ENCODE measurements around the gene DSN1.

DSN1 gene

GRCh38 chr20:36745234-36745926, 28.2 kb downstream of the DSN1 start:
- WGBS (ENCODE audit: insufficient coverage) = 8% methylated on average over 41 of the region's 44 CpGs
- Histone ChIP-seq H3K4me1 (ENCODE audit: control extremely low read depth in 1 of 4, control insufficient read depth in 4 of 4, insufficient read depth in 4 of 4, low read length in 3 of 4) (peaks cover 0 to 14% (median 8%) of the 10 kb centered on the region in 4 experiments), H3K27ac (ENCODE audit: insufficient read depth in 1 of 2, low read depth in 1 of 2, low read length in 2 of 2, poor library complexity in 1 of 2, severe bottlenecking in 2 of 2) (no peak overlapping the region), H3K36me3 (ENCODE audit: control insufficient read depth in 4 of 4, insufficient read depth in 4 of 4, low read length in 3 of 4) (no peaks in the 10 kb centered on the region), H3K9me3 (ENCODE audit: control extremely low read depth in 1 of 5, control insufficient read depth in 4 of 5, insufficient read depth in 2 of 5, low read depth in 1 of 5, low read length in 4 of 5) (no peaks in the 10 kb centered on the region), H3K27me3 (replicated peaks in 2 of 5; ENCODE audit: control insufficient read depth in 4 of 5, insufficient read depth in 5 of 5, low read length in 4 of 5) (no peaks in the 10 kb centered on the region), H3K4me3 (ENCODE audit: control insufficient read depth in 1 of 7, extremely low read depth in 1 of 7, insufficient read depth in 4 of 7, low read depth in 2 of 7, low read length in 6 of 7) (peak overlapping the region; percentile 45 to 86 (median 74))
- CTCF ChIA-PET = interaction anchor here (0.6 to 1.9 kb wide), 9 partner anchors 9 to 140 kb away, joined by 3 to 11 read pairs (median 3); partner anchors contain the start of gene RAB5IF
- peak in 2 of 3 donors; percentile 53 to 64 for DNase-seq
- POLR2A ChIA-PET = interaction anchor here (1.2 kb wide), 1 partner anchor 140 kb away, joined by 6 read pairs; the partner anchor contains the start of gene RAB5IF

GRCh38 chr20:36744764-36745191, 28.8 kb downstream of the DSN1 start:
- no peaks in the 10 kb centered on the region for H3K36me3 ChIP-seq (ENCODE audit: control insufficient read depth in 4 of 4, insufficient read depth in 4 of 4, low read length in 3 of 4)
- no peaks in the 10 kb centered on the region for H3K9me3 ChIP-seq (ENCODE audit: control extremely low read depth in 1 of 5, control insufficient read depth in 4 of 5, insufficient read depth in 2 of 5, low read depth in 1 of 5, low read length in 4 of 5)
- WGBS (ENCODE audit: insufficient coverage) = 63% methylated on average over 3 of the region's 8 CpGs
- H3K4me3 ChIP-seq (ENCODE audit: control insufficient read depth in 1 of 7, extremely low read depth in 1 of 7, insufficient read depth in 4 of 7, low read depth in 2 of 7, low read length in 6 of 7) = peak overlapping the region in 5 of 7 experiments; percentile 73 to 86 (median 75)
- ChIA-PET CTCF (interaction anchor here (0.7 to 1.9 kb wide), 7 partner anchors 10 to 139 kb away, joined by 3 to 11 read pairs (median 3); partner anchors contain the start of gene RAB5IF), POLR2A (no interaction called here)
- no peak for DNase-seq
- no peaks in the 10 kb centered on the region for H3K27me3 ChIP-seq (replicated peaks in 2 of 5; ENCODE audit: control insufficient read depth in 4 of 5, insufficient read depth in 5 of 5, low read length in 4 of 5)
- no peak overlapping the region for H3K27ac ChIP-seq (ENCODE audit: insufficient read depth in 1 of 2, low read depth in 1 of 2, low read length in 2 of 2, poor library complexity in 1 of 2, severe bottlenecking in 2 of 2)
- peaks cover 0 to 14% (median 8%) of the 10 kb centered on the region in 4 experiments for H3K4me1 ChIP-seq (ENCODE audit: control extremely low read depth in 1 of 4, control insufficient read depth in 4 of 4, insufficient read depth in 4 of 4, low read length in 3 of 4)

- no peak for DNase-seq
- H3K36me3 ChIP-seq (ENCODE audit: control insufficient read depth in 4 of 4, insufficient read depth in 4 of 4, low read length in 3 of 4) = no peaks in the 10 kb centered on the region
- WGBS (ENCODE audit: insufficient coverage) = 100% methylated on average over 3 of the region's 4 CpGs
- H3K9me3 ChIP-seq (ENCODE audit: control extremely low read depth in 1 of 5, control insufficient read depth in 4 of 5, insufficient read depth in 2 of 5, low read depth in 1 of 5, low read length in 4 of 5) = no peaks in the 10 kb centered on the region
- peaks cover 0 to 14% (median 8%) of the 10 kb centered on the region in 4 experiments for H3K4me1 ChIP-seq (ENCODE audit: control extremely low read depth in 1 of 4, control insufficient read depth in 4 of 4, insufficient read depth in 4 of 4, low read length in 3 of 4)
- H3K27me3 ChIP-seq (replicated peaks in 2 of 5; ENCODE audit: control insufficient read depth in 4 of 5, insufficient read depth in 5 of 5, low read length in 4 of 5) = no peaks in the 10 kb centered on the region
- ChIA-PET POLR2A (no interaction called here), CTCF (interaction anchor here (0.7 to 2.3 kb wide), 7 partner anchors 10 to 64 kb away, joined by 3 to 10 read pairs (median 4); no protein-coding TSS in a partner anchor)
- no peak overlapping the region for H3K27ac ChIP-seq (ENCODE audit: insufficient read depth in 1 of 2, low read depth in 1 of 2, low read length in 2 of 2, poor library complexity in 1 of 2, severe bottlenecking in 2 of 2)
- no peak overlapping the region for H3K4me3 ChIP-seq (ENCODE audit: control insufficient read depth in 1 of 7, extremely low read depth in 1 of 7, insufficient read depth in 4 of 7, low read depth in 2 of 7, low read length in 6 of 7)
Observed at GRCh38 chr20:36744243-36744642, 29.3 kb downstream of the DSN1 start.

- DNase-seq = no peak
- ChIA-PET POLR2A (no interaction called here), CTCF (interaction anchor here (1.4 to 2.3 kb wide), 2 partner anchors 9 to 12 kb away, joined by 5 to 10 read pairs; no protein-coding TSS in a partner anchor)
- no peaks in the 10 kb centered on the region for H3K27me3 ChIP-seq (replicated peaks in 2 of 5; ENCODE audit: control insufficient read depth in 4 of 5, insufficient read depth in 5 of 5, low read length in 4 of 5)
- no peaks in the 10 kb centered on the region for H3K9me3 ChIP-seq (ENCODE audit: control extremely low read depth in 1 of 5, control insufficient read depth in 4 of 5, insufficient read depth in 2 of 5, low read depth in 1 of 5, low read length in 4 of 5)
- no peaks in the 10 kb centered on the region for H3K36me3 ChIP-seq (ENCODE audit: control insufficient read depth in 4 of 4, insufficient read depth in 4 of 4, low read length in 3 of 4)
- H3K27ac ChIP-seq (ENCODE audit: insufficient read depth in 1 of 2, low read depth in 1 of 2, low read length in 2 of 2, poor library complexity in 1 of 2, severe bottlenecking in 2 of 2) = no peak overlapping the region
- H3K4me3 ChIP-seq (ENCODE audit: control insufficient read depth in 1 of 7, extremely low read depth in 1 of 7, insufficient read depth in 4 of 7, low read depth in 2 of 7, low read length in 6 of 7) = peak overlapping the region in 1 of 7 experiments; percentile 6
- no CpG with 5 or more reads among the region's 2 CpGs for WGBS (ENCODE audit: insufficient coverage)
- H3K4me1 ChIP-seq (ENCODE audit: control extremely low read depth in 1 of 4, control insufficient read depth in 4 of 4, insufficient read depth in 4 of 4, low read length in 3 of 4) = peaks cover 0 to 15% (median 8%) of the 10 kb centered on the region in 4 experiments
Observed at GRCh38 chr20:36742558-36742957, 31.0 kb downstream of the DSN1 start.

GRCh38 chr20:36741072-36741471, 32.5 kb downstream of the DSN1 start:
- Histone ChIP-seq H3K9me3 (ENCODE audit: control extremely low read depth in 1 of 5, control insufficient read depth in 4 of 5, insufficient read depth in 2 of 5, low read depth in 1 of 5, low read length in 4 of 5) (no peaks in the 10 kb centered on the region), H3K4me3 (ENCODE audit: control insufficient read depth in 1 of 7, extremely low read depth in 1 of 7, insufficient read depth in 4 of 7, low read depth in 2 of 7, low read length in 6 of 7) (no peak overlapping the region), H3K36me3 (ENCODE audit: control insufficient read depth in 4 of 4, insufficient read depth in 4 of 4, low read length in 3 of 4) (no peaks in the 10 kb centered on the region), H3K27ac (ENCODE audit: insufficient read depth in 1 of 2, low read depth in 1 of 2, low read length in 2 of 2, poor library complexity in 1 of 2, severe bottlenecking in 2 of 2) (no peak overlapping the region), H3K4me1 (ENCODE audit: control extremely low read depth in 1 of 4, control insufficient read depth in 4 of 4, insufficient read depth in 4 of 4, low read length in 3 of 4) (peaks cover 0 to 26% (median 15%) of the 10 kb centered on the region in 4 experiments), H3K27me3 (replicated peaks in 2 of 5; ENCODE audit: control insufficient read depth in 4 of 5, insufficient read depth in 5 of 5, low read length in 4 of 5) (no peaks in the 10 kb centered on the region)
- 96% methylated on average over 4 of the region's 4 CpGs for WGBS (ENCODE audit: insufficient coverage)
- ChIA-PET CTCF (interaction anchor here (0.7 to 1.0 kb wide), 2 partner anchors 9 to 34 kb away, joined by 3 read pairs; no protein-coding TSS in a partner anchor), POLR2A (no interaction called here)
- DNase-seq = no peak

- DNase-seq = no peak
- CTCF ChIA-PET = interaction anchor here (1.1 to 2.6 kb wide), 5 partner anchors 17 to 128 kb away, joined by 3 to 9 read pairs (median 3); partner anchors contain the start of gene SLA2
- 94% methylated on average over 6 of the region's 6 CpGs for WGBS (ENCODE audit: insufficient coverage)
- Histone ChIP-seq H3K9me3 (ENCODE audit: control extremely low read depth in 1 of 5, control insufficient read depth in 4 of 5, insufficient read depth in 2 of 5, low read depth in 1 of 5, low read length in 4 of 5) (no peaks in the 10 kb centered on the region), H3K4me1 (ENCODE audit: control extremely low read depth in 1 of 4, control insufficient read depth in 4 of 4, insufficient read depth in 4 of 4, low read length in 3 of 4) (peaks cover 3 to 24% (median 13%) of the 10 kb centered on the region in 4 experiments), H3K36me3 (ENCODE audit: control insufficient read depth in 4 of 4, insufficient read depth in 4 of 4, low read length in 3 of 4) (peaks cover 0 to 3% (median 0%) of the 10 kb centered on the region in 4 experiments), H3K4me3 (ENCODE audit: control insufficient read depth in 1 of 7, extremely low read depth in 1 of 7, insufficient read depth in 4 of 7, low read depth in 2 of 7, low read length in 6 of 7) (no peak overlapping the region), H3K27me3 (replicated peaks in 2 of 5; ENCODE audit: control insufficient read depth in 4 of 5, insufficient read depth in 5 of 5, low read length in 4 of 5) (no peaks in the 10 kb centered on the region), H3K27ac (ENCODE audit: insufficient read depth in 1 of 2, low read depth in 1 of 2, low read length in 2 of 2, poor library complexity in 1 of 2, severe bottlenecking in 2 of 2) (no peak overlapping the region)
- POLR2A ChIA-PET = no interaction called here
Observed at GRCh38 chr20:36737183-36737499, 36.4 kb downstream of the DSN1 start.
